CD4-positive, CD25-positive, alpha-beta regulatory T cell (primary cell): Measurements from ENCODE around the gene TRAF2. TPM values are rescaled to one million over a fixed set of nuclear protein-coding genes. Genes with fewer than 3 reads are reported as not detected.

Experiments used
- ATAC-seq, 2 donors: fragments of 150-1000 bp; cut with Tn5 transposase; one replicate each; pipeline ENCODE4 v1.10.0; 2021; ENCODE audit warnings: low read depth in 2 of 2, moderate number of reproducible peaks in 2 of 2, moderate library complexity in 1 of 2
- DNase-seq, 3 donors: peaks; one replicate each; pipeline versions ENCODE4 v3.0.0 to v3.0.0-alpha.2; 2012 to 2022; ENCODE audit warnings: mixed read lengths in 1 of 3
- H3K27ac ChIP-seq: one replicate; pipeline ENCODE4 v1.7.0; 2013; ENCODE audit warnings: mild to moderate bottlenecking, low read length; ENCODE audit not compliant: insufficient read depth, poor library complexity, severe bottlenecking
- H3K27me3 ChIP-seq: one replicate; pipeline ENCODE4 v1.7.0; 2013; ENCODE audit warnings: low read length; ENCODE audit not compliant: control insufficient read depth, insufficient read depth
- H3K36me3 ChIP-seq: one replicate; pipeline ENCODE4 v1.7.0; 2013; ENCODE audit warnings: mild to moderate bottlenecking, low read length, moderate library complexity; ENCODE audit not compliant: control insufficient read depth, insufficient read depth
- H3K4me1 ChIP-seq: 2 replicates; pipeline ENCODE4 v1.7.0; 2013; ENCODE audit warnings: mild to moderate bottlenecking, low read length; ENCODE audit not compliant: insufficient read depth, control insufficient read depth, poor library complexity, severe bottlenecking
- H3K4me3 ChIP-seq: one replicate; pipeline ENCODE4 v1.7.0; 2013; ENCODE audit warnings: low read depth, mild to moderate bottlenecking, low read length, moderate library complexity
- H3K9me3 ChIP-seq, 2 experiments: 1 replicate in 1 of 2; 2 replicates in 1 of 2; pipeline ENCODE4 v1.7.0; 2013; ENCODE audit warnings: low read length in 2 of 2, mild to moderate bottlenecking in 1 of 2, moderate library complexity in 1 of 2; ENCODE audit not compliant: control insufficient read depth in 2 of 2
- H3K27ac Mint-ChIP-seq, 3 donors: one replicate each; pipeline ENCODE4 v1.8.0; 2020 to 2022; ENCODE audit warnings: mild to moderate bottlenecking in 3 of 3, mixed read lengths in 3 of 3, moderate library complexity in 2 of 3
- H3K27me3 Mint-ChIP-seq: one replicate; pipeline ENCODE4 v1.8.0; 2022; ENCODE audit warnings: mild to moderate bottlenecking, mixed read lengths
- H3K36me3 Mint-ChIP-seq: one replicate; pipeline ENCODE4 v1.8.0; 2020; ENCODE audit warnings: mixed read lengths
- H3K4me1 Mint-ChIP-seq, 4 donors: one replicate each; pipeline ENCODE4 v1.8.0; 2020 to 2022; ENCODE audit warnings: mixed read lengths in 4 of 4, mild to moderate bottlenecking in 1 of 4
- H3K4me3 Mint-ChIP-seq, 4 donors: one replicate each; pipeline ENCODE4 v1.8.0; 2020 to 2022; ENCODE audit warnings: mild to moderate bottlenecking in 4 of 4, mixed read lengths in 4 of 4, moderate library complexity in 3 of 4
- H3K9me3 Mint-ChIP-seq, 7 donors: one replicate each; pipeline ENCODE4 v1.8.0; 2020 to 2022; ENCODE audit warnings: mixed read lengths in 7 of 7, mild to moderate bottlenecking in 3 of 7, moderate library complexity in 2 of 7
- polyA plus RNA-seq, 4 donors: library from polyadenylated mRNA; unstranded; fragments of 300-500 nt; fragmentation: Illumina TruSeq; gene quantifications; one replicate each; pipeline ENCODE4 v1.2.3, GENCODE V29; 2021
- total RNA-seq: library from RNA; stranded (reverse); gene quantifications from one replicate; pipeline ENCODE4 v1.2.3, GENCODE V29; 2022

The TRAF2 gene
- total and polyA plus RNA-seq, 5 donors from 2014 or later = 11.0 to 28.6 (median 16.8) TPM

GRCh38 chr9:136972335-136972734 lies 86.0 kb downstream of the TRAF2 start:
- H3K36me3 ChIP-seq = no peaks in the 10 kb centered on the region
- no peak overlapping the region for H3K27ac ChIP-seq
- ATAC-seq (no peak), DNase-seq (no peak)
- H3K27ac Mint-ChIP-seq = no peak overlapping the region
- peaks cover 0 to 23% (median 5%) of the 10 kb centered on the region in 4 donors for H3K4me1 Mint-ChIP-seq
- peaks cover 21% of the 10 kb centered on the region for H3K4me1 ChIP-seq
- H3K27me3 Mint-ChIP-seq = peaks cover 5% of the 10 kb centered on the region
- H3K27me3 ChIP-seq = no peaks in the 10 kb centered on the region
- H3K9me3 Mint-ChIP-seq = no peaks in the 10 kb centered on the region
- no peaks in the 10 kb centered on the region for H3K36me3 Mint-ChIP-seq
- H3K9me3 ChIP-seq = no peaks in the 10 kb centered on the region
- no peak overlapping the region for H3K4me3 ChIP-seq
- no peak overlapping the region for H3K4me3 Mint-ChIP-seq

GRCh38 chr9:136972743-136973142 lies 86.4 kb downstream of the TRAF2 start:
- Mint-ChIP-seq H3K27me3 (peaks cover 5% of the 10 kb centered on the region), H3K27ac (no peak overlapping the region), H3K36me3 (no peaks in the 10 kb centered on the region), H3K4me1 (peaks cover 0 to 23% (median 5%) of the 10 kb centered on the region in 4 donors), H3K9me3 (no peaks in the 10 kb centered on the region), H3K4me3 (no peak overlapping the region)
- no peaks in the 10 kb centered on the region for H3K9me3 ChIP-seq
- H3K27ac ChIP-seq = no peak overlapping the region
- H3K27me3 ChIP-seq = no peaks in the 10 kb centered on the region
- peaks cover 26% of the 10 kb centered on the region for H3K4me1 ChIP-seq
- DNase-seq = no peak
- H3K4me3 ChIP-seq = no peak overlapping the region
- ATAC-seq = no peak
- no peaks in the 10 kb centered on the region for H3K36me3 ChIP-seq

- H3K36me3 ChIP-seq = no peaks in the 10 kb centered on the region
- no peaks in the 10 kb centered on the region for H3K27me3 ChIP-seq
- no peaks in the 10 kb centered on the region for H3K36me3 Mint-ChIP-seq
- peaks cover 5% of the 10 kb centered on the region for H3K27me3 Mint-ChIP-seq
- H3K9me3 ChIP-seq = no peaks in the 10 kb centered on the region
- no peak for ATAC-seq
- no peak overlapping the region for H3K4me3 Mint-ChIP-seq
- no peak overlapping the region for H3K4me3 ChIP-seq
- peaks cover 0 to 23% (median 5%) of the 10 kb centered on the region in 4 donors for H3K4me1 Mint-ChIP-seq
- no peak for DNase-seq
- peaks cover 28% of the 10 kb centered on the region for H3K4me1 ChIP-seq
- no peaks in the 10 kb centered on the region for H3K9me3 Mint-ChIP-seq
- H3K27ac Mint-ChIP-seq = no peak overlapping the region
- H3K27ac ChIP-seq = no peak overlapping the region
These were observed 87.6 kb downstream of the TRAF2 start for GRCh38 chr9:136973618-136974617.

GRCh38 chr9:136974817-136975535 lies 88.7 kb downstream of the TRAF2 start:
- Histone ChIP-seq H3K27me3 (no peaks in the 10 kb centered on the region), H3K4me3 (peak overlapping the region; percentile 26), H3K9me3 (no peaks in the 10 kb centered on the region), H3K36me3 (no peaks in the 10 kb centered on the region), H3K27ac (no peak overlapping the region), H3K4me1 (peaks cover 28% of the 10 kb centered on the region)
- DNase-seq (peak in 1 of 3 donors; percentile 67), ATAC-seq (peak in 1 of 2 donors; percentile 8)
- H3K27me3 Mint-ChIP-seq = peaks cover 5% of the 10 kb centered on the region
- peak overlapping the region in 2 of 4 donors; percentile 26 to 31 for H3K4me3 Mint-ChIP-seq
- H3K4me1 Mint-ChIP-seq = peaks cover 0 to 23% (median 5%) of the 10 kb centered on the region in 4 donors
- H3K36me3 Mint-ChIP-seq = no peaks in the 10 kb centered on the region
- H3K27ac Mint-ChIP-seq = no peak overlapping the region
- no peaks in the 10 kb centered on the region for H3K9me3 Mint-ChIP-seq

GRCh38 chr9:136975644-136976043 lies 89.3 kb downstream of the TRAF2 start:
- Mint-ChIP-seq H3K27ac (no peak overlapping the region), H3K4me1 (peaks cover 0 to 23% (median 5%) of the 10 kb centered on the region in 4 donors), H3K9me3 (no peaks in the 10 kb centered on the region), H3K27me3 (peaks cover 7% of the 10 kb centered on the region), H3K4me3 (peak overlapping the region in 3 of 4 donors; percentile 24 to 73 (median 26)), H3K36me3 (no peaks in the 10 kb centered on the region)
- no peak overlapping the region for H3K27ac ChIP-seq
- no peak for ATAC-seq
- H3K4me1 ChIP-seq = peaks cover 28% of the 10 kb centered on the region
- H3K9me3 ChIP-seq = no peaks in the 10 kb centered on the region
- H3K36me3 ChIP-seq = no peaks in the 10 kb centered on the region
- no peaks in the 10 kb centered on the region for H3K27me3 ChIP-seq
- no peak overlapping the region for H3K4me3 ChIP-seq
- DNase-seq = peak in 1 of 3 donors; percentile 38

Other genes starting within 250 kb of the TRAF2 start
- 1.7 TPM for gene EGFL7, start 223.6 kb upstream of the TRAF2 start, total RNA-seq
- gene EGFL7, start 223.6 kb upstream of the TRAF2 start, polyA plus RNA-seq = not detected
- gene AGPAT2, start 199.1 kb upstream of the TRAF2 start, total RNA-seq = 11.0 TPM
- 10 to 100 TPM; 12.0 to 22.1 (median 21.1) TPM for gene AGPAT2, start 199.1 kb upstream of the TRAF2 start, polyA plus RNA-seq
- 1.3 TPM for gene DIPK1B, start 173.9 kb upstream of the TRAF2 start, total RNA-seq
- gene DIPK1B, start 173.9 kb upstream of the TRAF2 start, polyA plus RNA-seq = under 1 TPM in 1 of 4 donors, not detected in 3; 0.16 TPM
- 0.30 TPM for gene LCN10, start 143.6 kb upstream of the TRAF2 start, total RNA-seq
- 1 to 10 TPM; 1.6 to 3.9 (median 3.0) TPM for gene LCN10, start 143.6 kb upstream of the TRAF2 start, polyA plus RNA-seq
- not detected for gene LCN6, start 138.0 kb upstream of the TRAF2 start, total RNA-seq
- gene LCN6, start 138.0 kb upstream of the TRAF2 start, polyA plus RNA-seq = not detected
- not detected for gene LCN8, start 128.3 kb upstream of the TRAF2 start, total RNA-seq
- not detected for gene LCN8, start 128.3 kb upstream of the TRAF2 start, polyA plus RNA-seq
- gene LCN15, start 122.0 kb upstream of the TRAF2 start, total RNA-seq = not detected
- gene LCN15, start 122.0 kb upstream of the TRAF2 start, polyA plus RNA-seq = not detected
- gene TMEM141, start 95.2 kb upstream of the TRAF2 start, total RNA-seq = 20.7 TPM
- 10 to 100 TPM; 28.2 to 39.3 (median 35.5) TPM for gene TMEM141, start 95.2 kb upstream of the TRAF2 start, polyA plus RNA-seq
- 2.3 TPM for gene CCDC183, start 90.2 kb upstream of the TRAF2 start, total RNA-seq
- under 1 TPM in 3 of 4 donors, not detected in 1; 0.16 to 0.72 (median 0.58) TPM for gene CCDC183, start 90.2 kb upstream of the TRAF2 start, polyA plus RNA-seq
- 63.6 TPM for gene RABL6, start 78.6 kb upstream of the TRAF2 start, total RNA-seq
- 10 to 100 TPM in 2 of 4 donors, 1 to 10 TPM in 2; 9.4 to 13.9 (median 10.6) TPM for gene RABL6, start 78.6 kb upstream of the TRAF2 start, polyA plus RNA-seq
- gene AJM1, start 44.0 kb upstream of the TRAF2 start, total RNA-seq = 4.3 TPM
- gene AJM1, start 44.0 kb upstream of the TRAF2 start, polyA plus RNA-seq = under 1 TPM in 2 of 4 donors, not detected in 2; 0.10 to 0.11 TPM
- gene PHPT1, start 37.1 kb upstream of the TRAF2 start, total RNA-seq = 33.7 TPM
- gene PHPT1, start 37.1 kb upstream of the TRAF2 start, polyA plus RNA-seq = 10 to 100 TPM; 65.4 to 95.8 (median 80.3) TPM
- gene MAMDC4, start 34.2 kb upstream of the TRAF2 start, total RNA-seq = 2.7 TPM
- under 1 TPM in 1 of 4 donors, not detected in 3; 0.30 TPM for gene MAMDC4, start 34.2 kb upstream of the TRAF2 start, polyA plus RNA-seq
- gene EDF1, start 20.2 kb upstream of the TRAF2 start, total RNA-seq = 219 TPM
- gene EDF1, start 20.2 kb upstream of the TRAF2 start, polyA plus RNA-seq = 100 to 1,000 TPM; 297 to 398 (median 339) TPM
- gene FBXW5, start 58.2 kb downstream of the TRAF2 start, total RNA-seq = 96.9 TPM
- 100 to 1,000 TPM in 3 of 4 donors, 10 to 100 TPM in 1; 91.6 to 134 (median 121) TPM for gene FBXW5, start 58.2 kb downstream of the TRAF2 start, polyA plus RNA-seq
- 1.1 TPM for gene C8G, start 58.7 kb downstream of the TRAF2 start, total RNA-seq
- under 1 TPM in 1 of 4 donors, not detected in 3; 0.96 TPM for gene C8G, start 58.7 kb downstream of the TRAF2 start, polyA plus RNA-seq
- 1.4 TPM for gene LCN12, start 65.8 kb downstream of the TRAF2 start, total RNA-seq
- gene LCN12, start 65.8 kb downstream of the TRAF2 start, polyA plus RNA-seq = not detected
- gene PTGDS, start 91.0 kb downstream of the TRAF2 start, total RNA-seq = 15.4 TPM
- under 1 TPM in 1 of 4 donors, not detected in 3; 0.47 TPM for gene PTGDS, start 91.0 kb downstream of the TRAF2 start, polyA plus RNA-seq
- gene LCNL1, start 96.5 kb downstream of the TRAF2 start, total RNA-seq = not detected
- not detected for gene LCNL1, start 96.5 kb downstream of the TRAF2 start, polyA plus RNA-seq
- gene PAXX, start 105.9 kb downstream of the TRAF2 start, total RNA-seq = 83.3 TPM
- 10 to 100 TPM; 46.7 to 67.5 (median 66.0) TPM for gene PAXX, start 105.9 kb downstream of the TRAF2 start, polyA plus RNA-seq
- 1.0 TPM for gene CLIC3, start 110.1 kb downstream of the TRAF2 start, total RNA-seq
- gene CLIC3, start 110.1 kb downstream of the TRAF2 start, polyA plus RNA-seq = 1 to 10 TPM in 3 of 4 donors, under 1 TPM in 1; 0.38 to 4.5 (median 2.9) TPM
- gene ABCA2, start 141.7 kb downstream of the TRAF2 start, total RNA-seq = 135 TPM
- 1 to 10 TPM; 3.8 to 4.5 (median 4.3) TPM for gene ABCA2, start 141.7 kb downstream of the TRAF2 start, polyA plus RNA-seq
- 15.2 TPM for gene FUT7, start 145.6 kb downstream of the TRAF2 start, total RNA-seq
- 10 to 100 TPM; 31.8 to 79.0 (median 42.9) TPM for gene FUT7, start 145.6 kb downstream of the TRAF2 start, polyA plus RNA-seq
- 106 TPM for gene NPDC1, start 159.7 kb downstream of the TRAF2 start, total RNA-seq
- 10 to 100 TPM in 2 of 4 donors, 1 to 10 TPM in 2; 4.2 to 15.3 (median 9.2) TPM for gene NPDC1, start 159.7 kb downstream of the TRAF2 start, polyA plus RNA-seq
- gene ENTPD2, start 167.5 kb downstream of the TRAF2 start, total RNA-seq = not detected
- gene ENTPD2, start 167.5 kb downstream of the TRAF2 start, polyA plus RNA-seq = not detected
- 1.2 TPM for gene SAPCD2, start 184.0 kb downstream of the TRAF2 start, total RNA-seq
- gene SAPCD2, start 184.0 kb downstream of the TRAF2 start, polyA plus RNA-seq = under 1 TPM; 0.09 to 0.62 (median 0.18) TPM
- 14.8 TPM for gene UAP1L1, start 191.0 kb downstream of the TRAF2 start, total RNA-seq
- gene UAP1L1, start 191.0 kb downstream of the TRAF2 start, polyA plus RNA-seq = 1 to 10 TPM; 1.3 to 3.6 (median 1.7) TPM
- 71.3 TPM for gene MAN1B1, start 200.5 kb downstream of the TRAF2 start, total RNA-seq
- 10 to 100 TPM; 42.1 to 53.5 (median 45.7) TPM for gene MAN1B1, start 200.5 kb downstream of the TRAF2 start, polyA plus RNA-seq
- 343 TPM for gene DPP7, start 228.2 kb downstream of the TRAF2 start, total RNA-seq
- 100 to 1,000 TPM; 119 to 164 (median 153) TPM for gene DPP7, start 228.2 kb downstream of the TRAF2 start, polyA plus RNA-seq